ENCODE data around the gene BORCS5.

BORCS5 gene

DNA sequence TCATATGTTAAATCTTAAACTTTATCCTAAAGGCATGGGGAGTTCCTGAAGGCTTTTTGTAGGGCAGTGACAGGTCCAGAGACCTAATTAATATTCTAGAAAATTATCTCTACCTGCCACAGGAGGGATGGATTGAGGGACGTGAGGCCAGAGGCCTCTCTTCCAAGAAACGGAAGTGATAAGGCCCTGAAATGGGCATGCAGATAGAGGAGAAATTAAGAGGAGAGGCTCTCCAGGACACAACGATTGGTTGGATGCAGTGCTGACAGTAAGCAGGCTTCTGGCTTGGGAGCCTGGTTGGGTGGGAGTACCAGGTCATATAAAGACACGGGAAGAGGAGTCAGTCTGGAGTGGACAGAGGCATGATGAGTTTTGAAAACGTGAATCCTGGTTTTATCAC is 3.1 kb upstream of the BORCS5 start:
- DNase-seq = no peak

- DNase-seq = no peak
These were observed 397 bp upstream of the BORCS5 start for GRCh38 chr12:12356467-12356895.

DNA sequence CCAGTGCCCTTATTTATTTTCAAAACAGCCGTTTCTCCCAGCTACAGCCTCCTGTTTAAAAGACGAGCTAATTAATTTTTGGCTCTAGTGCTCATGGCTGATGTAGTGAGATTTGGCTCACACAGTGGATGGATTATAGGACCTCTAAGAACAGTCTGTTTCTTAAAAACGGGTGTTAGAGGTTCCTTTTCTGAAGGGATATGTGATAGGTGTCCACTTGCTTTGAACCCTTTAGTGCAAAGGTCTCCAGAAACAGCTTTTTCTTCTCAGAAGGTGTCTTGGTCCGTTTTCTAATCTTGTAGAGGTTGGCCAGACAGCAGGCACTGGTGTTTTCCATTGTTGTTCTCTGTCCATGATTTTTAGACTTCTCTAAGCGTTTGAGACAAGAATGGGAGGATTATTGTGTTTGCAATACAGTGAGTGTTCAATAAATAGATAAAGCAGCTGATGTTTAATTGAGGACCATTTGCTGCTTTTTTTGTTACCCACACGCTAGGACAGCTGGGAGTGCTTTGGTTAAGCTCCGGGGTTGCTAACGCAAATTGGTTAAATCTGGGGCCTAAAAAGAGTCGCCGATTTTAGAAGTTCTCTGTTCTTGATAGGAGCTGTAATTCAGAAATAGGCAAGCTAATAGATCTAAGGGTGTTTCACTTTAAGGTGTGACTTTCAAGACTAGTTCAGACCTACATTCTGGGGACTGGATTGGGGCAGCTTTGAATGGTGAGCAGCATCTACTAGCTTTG is 1.0 kb downstream of the BORCS5 start:
- DNase-seq = no peak

GRCh38 chr12:12358528-12358927 is 1.6 kb downstream of the BORCS5 start:
- DNase-seq = no peak

DNA sequence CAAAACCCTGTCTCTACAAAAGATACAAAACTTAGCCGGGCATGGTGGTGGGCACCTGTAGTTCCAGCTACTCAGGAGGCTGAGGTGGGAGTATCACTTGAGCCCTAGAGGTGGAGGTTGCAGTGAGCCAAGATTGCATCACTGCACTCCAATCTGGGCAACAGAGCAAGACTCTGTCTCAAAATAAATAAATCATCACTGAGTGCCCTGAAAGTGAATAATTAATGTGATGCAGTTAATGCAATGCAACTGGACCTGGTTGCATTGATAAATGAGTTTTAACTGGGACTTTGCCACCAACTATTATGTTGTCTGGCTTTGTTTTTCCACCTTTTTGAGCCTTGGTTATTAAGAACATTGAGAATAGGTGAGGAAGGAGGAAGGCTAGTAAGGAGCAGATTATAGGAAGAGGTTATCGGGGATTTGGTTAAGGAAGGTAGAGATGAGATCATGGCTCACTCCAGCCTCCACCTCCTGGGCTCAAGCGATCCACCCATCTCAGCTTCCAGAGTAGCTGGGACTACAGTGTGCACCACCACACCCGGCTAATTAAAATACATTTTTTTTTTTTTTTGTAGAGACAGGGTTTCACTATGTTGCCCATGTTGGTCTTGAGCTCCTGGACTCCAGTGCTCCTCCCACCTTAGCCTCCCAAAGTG is 8.0 kb downstream of the BORCS5 start:
- DNase-seq = no peak

GRCh38 chr12:12365446-12365802 is 8.5 kb downstream of the BORCS5 start:
- no peak for DNase-seq

DNA sequence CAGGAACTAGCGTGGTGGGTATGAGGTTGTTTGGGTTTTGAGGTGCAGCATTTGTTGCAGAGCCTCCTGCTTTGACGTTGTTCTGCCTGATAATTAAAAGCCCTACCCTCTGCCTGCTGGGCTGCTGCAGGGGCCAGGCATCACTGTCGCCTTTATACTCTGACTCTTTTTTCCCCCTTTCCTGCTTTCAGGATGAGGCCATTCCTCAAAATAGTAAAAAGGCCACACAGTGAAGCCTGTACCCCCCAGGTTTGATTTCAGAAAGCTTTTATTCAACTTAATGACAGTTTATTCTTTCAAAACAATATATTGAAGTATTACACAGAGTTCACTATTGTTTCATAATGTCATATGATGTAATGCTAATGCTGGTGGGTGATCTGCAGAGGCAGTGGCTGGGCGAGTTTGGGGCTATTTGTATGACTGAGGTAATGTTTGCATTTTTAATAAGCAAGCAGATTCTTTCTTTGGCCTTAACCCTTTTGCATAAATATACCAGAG is 9.1 kb downstream of the BORCS5 start:
- DNase-seq = no peak

DNA sequence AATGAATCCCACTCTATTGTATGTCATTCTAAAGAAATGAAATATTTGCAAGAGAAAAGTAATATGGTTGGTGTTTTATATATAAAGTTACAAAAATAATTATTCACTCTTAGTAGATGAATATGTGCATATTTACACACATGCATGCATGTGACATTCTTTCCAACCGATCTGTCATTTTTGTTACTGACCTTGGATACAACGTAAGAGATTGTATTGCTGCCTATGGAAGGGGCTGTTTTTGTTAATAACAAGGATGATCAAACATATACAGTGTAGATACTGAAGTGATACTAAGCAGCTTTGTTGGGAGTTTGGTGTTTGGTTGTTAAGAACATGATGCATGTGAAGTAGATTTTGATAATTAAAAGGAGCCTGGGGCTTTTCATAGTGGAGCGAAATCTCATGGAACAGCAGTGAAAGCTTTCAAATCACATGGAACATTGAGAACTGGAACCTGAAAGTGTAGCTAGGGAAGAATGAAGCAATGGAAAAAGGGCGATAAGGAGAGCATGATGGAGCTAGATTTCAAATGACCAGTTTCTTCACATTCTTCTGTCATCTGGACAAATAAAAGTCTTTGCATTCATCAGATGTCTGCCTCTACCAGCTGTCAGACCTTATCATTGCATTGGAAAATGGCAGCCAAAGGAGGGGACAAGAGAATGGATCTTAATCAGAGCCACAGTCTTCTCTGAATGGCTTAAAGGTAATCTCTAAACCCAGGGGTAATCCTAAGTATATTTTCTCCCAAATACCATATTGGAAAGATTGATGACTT is 10.0 kb downstream of the BORCS5 start:
- no peak for DNase-seq

DNA sequence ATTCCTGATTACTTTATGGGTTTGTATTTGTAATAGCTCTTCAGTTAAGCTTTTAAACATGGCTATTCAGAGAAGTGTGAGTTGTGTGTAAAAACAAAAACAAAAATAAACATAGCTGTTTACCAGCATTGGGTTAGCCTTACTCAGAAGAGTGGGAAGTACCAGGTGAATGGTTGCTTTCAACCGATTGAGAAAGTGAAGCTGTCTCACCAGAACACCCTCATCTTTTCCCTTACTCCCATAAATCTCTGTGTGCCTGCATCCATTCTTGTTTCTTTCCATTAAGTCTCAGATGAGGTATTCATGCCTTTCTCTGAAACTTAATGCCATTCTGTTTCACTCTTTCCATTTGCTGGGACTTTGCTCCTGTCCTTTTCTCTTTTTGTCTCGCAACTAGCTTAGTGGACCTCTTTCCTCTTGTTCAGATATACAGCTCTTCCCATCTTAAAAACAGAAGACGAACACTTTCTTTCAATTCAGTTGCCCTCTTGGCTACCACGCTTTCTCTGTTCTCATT is 10.7 kb downstream of the BORCS5 start:
- DNase-seq = no peak

- no peak for DNase-seq
These were observed 16.3 kb downstream of the BORCS5 start for GRCh38 chr12:12372946-12373722.

- DNase-seq = peak; percentile 76
These were observed 20.0 kb downstream of the BORCS5 start for GRCh38 chr12:12376646-12377448.

- no peak for DNase-seq
These were observed 21.7 kb downstream of the BORCS5 start for GRCh38 chr12:12378616-12379015.

DNA sequence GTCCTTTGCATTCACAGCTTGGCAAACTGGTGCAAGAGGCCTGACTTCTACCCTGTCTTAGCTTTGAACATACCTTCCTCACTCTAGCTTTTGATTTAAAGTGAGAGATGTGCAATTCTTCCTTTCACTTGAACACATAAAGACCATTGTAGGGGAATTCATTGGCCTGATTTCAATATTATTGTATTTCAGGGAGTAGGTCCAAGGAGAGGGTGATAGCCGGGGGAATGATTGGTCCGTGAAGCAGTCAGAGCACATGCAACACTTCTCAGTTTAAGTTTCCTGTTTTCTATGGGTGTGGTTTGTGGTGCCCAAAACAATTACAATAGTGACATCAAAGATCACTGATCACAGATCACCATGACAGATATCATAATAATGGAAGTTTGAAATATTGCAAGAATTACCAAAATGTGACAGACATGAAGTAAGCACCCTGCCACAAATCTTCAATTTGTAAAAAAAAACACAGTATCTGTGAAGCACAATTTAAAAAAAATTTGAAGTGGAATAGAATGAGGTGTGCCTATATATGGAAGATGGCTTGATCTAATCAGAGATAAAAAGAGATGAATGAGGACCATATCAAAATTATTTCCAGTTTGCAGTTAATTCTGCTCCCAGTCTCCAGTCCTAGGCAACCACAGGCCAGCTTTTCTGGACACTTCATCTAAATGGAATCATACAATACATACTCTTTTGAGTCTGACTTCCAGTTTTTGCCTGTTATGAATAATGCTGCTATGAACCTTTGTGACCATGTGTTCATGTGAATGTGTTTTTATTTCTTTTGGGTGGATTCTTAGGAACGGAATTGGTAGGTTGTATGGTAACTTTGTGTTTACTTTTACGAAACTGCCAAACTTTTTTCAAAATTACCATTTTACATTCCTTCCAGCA is 23.2 kb downstream of the BORCS5 start:
- peak; percentile 22 for DNase-seq

DNA sequence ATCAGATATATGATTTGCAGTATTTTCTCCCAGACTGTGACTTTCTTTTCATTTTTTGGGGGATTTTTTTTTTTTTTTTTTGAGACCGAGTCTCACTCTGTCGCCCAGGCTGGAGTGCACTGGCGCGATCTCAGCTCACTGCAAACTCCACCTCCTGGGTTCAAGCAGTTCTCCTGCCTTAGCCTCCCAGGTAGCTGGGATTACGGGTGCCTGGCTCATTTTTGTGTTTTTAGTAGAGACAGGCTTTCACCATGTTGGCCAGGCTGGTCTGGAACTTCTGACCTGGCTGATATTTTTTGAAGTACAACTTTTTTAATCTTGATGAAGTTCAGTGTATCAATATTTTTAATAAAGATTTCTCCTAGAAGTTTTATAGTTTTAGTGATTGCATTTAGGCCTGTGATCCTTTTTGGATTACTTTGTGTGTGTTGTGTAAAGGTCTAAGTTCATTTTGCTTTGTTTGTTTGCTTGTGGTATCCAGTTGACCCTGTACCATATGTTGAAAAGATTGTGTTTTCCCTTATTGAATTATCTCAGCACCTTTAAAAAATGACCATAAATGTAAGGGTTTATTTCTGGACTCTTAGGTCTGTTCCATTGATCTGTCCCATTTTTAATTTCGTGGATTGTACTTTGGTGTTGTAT is 24.2 kb downstream of the BORCS5 start:
- DNase-seq = no peak

DNA sequence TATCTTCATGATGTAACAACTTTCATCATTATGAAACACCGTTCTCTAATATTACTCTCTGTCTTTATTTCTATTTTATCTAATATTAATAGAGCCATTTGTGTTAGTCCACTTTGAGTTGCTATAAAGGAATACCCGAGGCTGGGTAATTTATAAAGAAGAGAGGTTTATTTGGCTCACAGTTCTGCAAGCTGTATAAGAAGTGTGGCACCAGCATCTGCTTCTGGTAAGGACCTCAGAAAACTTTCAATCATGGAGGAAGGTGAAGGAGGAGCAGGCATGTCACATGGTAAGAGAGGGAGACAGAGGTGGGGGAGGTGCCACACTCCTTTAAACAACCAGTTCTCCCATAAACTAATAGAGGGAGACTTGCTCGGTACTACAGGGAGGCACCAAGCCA is 25.1 kb downstream of the BORCS5 start:
- no peak for DNase-seq

DNA sequence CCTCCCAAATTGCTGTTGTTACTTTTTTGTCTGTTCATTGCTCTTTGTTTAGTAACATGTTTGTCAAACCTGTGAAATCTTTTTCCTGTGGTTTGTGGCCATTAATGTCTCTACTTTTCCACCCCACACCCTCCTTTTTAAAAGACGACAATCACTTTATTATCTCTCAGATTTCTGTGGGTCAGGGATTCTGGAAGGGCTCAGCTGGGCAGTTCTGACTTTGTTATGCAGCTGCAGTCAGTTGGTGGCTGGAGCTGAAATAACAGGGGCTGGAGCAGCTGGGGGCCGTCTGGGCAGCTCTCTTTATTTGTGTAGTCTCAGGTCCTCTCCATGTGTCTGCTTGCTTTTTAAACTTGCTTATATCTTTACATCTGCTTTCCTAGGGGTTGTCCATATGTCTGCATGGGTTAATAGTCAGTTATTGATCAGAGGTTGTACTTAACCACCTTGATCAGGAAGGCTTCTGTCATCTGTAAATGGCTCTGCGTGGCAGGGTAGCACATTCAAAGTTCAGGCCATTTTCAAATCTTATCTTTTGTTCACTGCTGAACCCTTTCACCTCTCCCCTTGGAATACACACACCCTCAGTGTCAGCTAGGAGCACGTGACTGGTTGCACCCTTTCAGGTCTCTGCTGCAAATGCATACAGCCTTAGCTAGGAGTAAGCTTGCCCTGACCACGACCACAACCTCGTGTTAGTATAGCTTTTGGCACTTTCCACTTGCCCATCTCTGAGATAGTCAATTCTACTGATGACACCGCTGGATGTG is 27.9 kb downstream of the BORCS5 start:
- no peak for DNase-seq

- peak; percentile 51 for DNase-seq
These were observed 30.6 kb downstream of the BORCS5 start for GRCh38 chr12:12387501-12387900.

DNA sequence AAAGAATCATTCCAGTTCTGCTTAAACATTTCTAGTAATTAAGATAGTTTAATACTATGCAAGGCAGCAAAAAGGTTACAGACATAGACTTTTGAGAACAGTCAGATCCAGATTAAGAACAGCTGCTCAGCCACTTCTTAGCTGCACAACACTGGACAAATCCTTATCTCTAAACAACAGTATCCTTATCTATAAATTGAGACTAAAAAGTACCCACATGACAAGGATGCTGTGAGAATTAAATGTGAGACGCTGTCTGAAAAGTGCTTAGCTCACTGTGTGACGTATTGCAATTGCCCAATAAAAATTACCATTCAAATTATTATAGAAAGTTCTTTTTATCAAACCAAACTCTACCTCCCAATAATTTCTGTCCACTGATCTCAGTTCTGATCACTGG is 35.5 kb downstream of the BORCS5 start:
- no peak for DNase-seq

DNA sequence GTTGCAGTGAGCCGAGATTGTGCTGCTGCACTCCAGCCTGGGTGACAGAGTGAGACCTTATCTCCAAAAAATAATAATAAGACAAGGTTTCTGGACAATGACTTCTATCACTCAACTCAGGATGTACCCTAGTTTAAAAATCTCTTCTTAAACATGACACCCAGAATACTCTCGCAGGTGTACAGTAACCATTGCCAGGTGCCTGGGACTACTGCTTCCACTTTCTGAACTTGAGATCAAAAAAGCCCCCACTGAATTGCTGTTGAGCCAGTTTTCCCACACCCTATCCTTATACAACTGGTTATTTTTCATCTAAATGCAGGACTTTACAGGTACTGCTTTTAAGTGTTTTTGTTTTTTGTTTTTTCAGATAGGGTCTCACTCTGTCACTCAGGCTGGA is 36.3 kb downstream of the BORCS5 start:
- no peak for DNase-seq

Measured in fibroblast of skin of back (primary cell).